Measurements from ENCODE around the gene STK39.
"Not testable (repeated sequence)": the region's sequence is repeated elsewhere in the genome, so short reads cannot be mapped to it uniquely, and the experiment has no call there.

Gene STK39

DNA sequence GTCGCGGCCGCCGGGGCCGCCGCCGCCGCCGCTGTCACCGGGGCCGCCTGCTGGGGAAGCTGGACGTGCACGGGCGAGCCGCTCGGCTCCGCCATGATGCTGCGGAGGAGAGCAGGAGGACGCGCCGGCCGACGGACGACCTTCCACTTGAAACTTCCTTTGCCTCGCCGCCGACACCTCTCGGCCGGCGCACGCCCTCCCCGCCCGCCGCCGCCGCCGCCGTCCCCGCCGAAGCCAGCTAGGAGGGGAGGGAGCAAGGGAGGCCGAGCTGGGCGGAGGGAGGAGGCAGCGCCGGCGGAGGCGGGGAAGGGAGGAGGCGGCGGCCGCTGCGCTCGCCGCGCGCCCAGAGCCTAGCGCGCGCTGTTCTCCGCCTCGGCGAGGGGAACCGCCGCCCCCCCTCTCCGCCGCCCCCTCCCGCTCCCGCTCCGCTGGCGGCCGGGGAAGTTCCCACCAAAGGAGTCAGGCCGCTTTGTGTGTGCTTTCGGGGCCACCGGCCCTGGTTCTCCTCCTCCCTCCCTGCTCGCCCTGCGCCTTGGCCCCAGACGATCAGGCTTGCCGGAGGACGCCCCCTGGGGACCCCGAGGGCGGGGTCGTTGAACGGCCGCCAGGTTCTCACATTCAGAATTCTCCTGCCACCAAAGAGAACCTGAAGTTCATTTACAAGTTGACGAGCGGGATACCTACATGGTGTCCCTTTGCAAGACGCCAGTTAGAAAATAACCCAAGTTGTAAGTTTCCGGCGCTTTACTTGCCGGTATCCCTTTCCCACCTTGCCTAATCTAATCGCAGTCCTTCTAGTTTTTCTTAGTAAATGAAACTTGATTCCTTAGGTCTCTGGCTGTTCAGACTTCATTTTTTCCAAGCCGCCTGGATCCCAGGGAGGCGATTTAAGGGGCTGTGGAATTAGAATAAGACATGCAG is at the start of gene STK39:
Gene STK39, minus strand, starts transcription at position 255 of the 921 bp plus-strand sequence. Its CDS starts 160 bp downstream, at position 95.
- peak; percentile 62 for DNase-seq

- no peak for DNase-seq
Measured at GRCh38 chr2:168295051-168295450, 47.7 kb upstream of the STK39 start.

DNA sequence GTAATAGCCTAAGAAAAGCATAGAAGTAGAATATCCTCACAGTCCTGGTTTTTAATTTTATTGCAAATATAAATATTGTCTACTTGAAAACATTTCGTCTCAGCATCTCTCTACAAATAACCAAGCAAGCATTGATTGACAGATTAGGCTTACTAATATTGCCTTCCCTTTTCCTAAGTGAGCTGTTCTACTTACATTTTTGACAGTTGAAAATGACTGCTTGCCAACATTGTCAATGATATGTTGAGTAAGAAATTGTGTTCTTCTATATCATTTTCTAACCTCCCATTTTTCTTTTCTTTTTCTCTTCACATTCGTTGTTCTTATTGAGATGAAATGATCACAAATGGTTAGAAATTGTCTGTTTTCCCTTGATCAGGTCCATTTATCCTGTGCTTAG is 47.0 kb upstream of the STK39 start:
- no peak for DNase-seq

DNA sequence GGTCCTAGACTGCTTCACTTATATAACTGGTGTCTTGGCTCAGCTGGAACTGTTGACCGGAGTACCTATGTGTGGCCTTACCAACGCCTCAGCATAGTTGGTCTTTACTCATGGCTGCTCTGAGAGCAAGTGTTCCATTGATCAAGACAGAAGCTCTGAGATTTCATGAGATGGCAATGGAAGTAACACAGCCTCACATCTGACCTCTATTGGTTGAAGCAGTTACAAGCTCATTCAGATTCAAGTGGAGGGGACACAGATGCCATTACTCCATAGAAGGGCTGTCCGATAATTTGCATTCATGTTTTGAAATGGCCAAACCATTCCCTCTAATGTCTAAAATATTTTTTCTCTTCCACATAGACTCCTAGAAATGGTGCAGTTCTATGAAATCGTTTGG is 46.4 kb upstream of the STK39 start:
- peak; percentile 11 for DNase-seq

GRCh38 chr2:168290391-168290790 is 43.0 kb upstream of the STK39 start:
- DNase-seq, result no peak

- no peak for DNase-seq
Measured at GRCh38 chr2:168289880-168290279, 42.5 kb upstream of the STK39 start.

GRCh38 chr2:168286535-168286934 is 39.1 kb upstream of the STK39 start:
- DNase-seq, result no peak

- DNase-seq, result no peak
Measured at GRCh38 chr2:168278424-168278888, 31.1 kb upstream of the STK39 start.

- no peak for DNase-seq
Measured at GRCh38 chr2:168277276-168277675, 29.9 kb upstream of the STK39 start.

DNA sequence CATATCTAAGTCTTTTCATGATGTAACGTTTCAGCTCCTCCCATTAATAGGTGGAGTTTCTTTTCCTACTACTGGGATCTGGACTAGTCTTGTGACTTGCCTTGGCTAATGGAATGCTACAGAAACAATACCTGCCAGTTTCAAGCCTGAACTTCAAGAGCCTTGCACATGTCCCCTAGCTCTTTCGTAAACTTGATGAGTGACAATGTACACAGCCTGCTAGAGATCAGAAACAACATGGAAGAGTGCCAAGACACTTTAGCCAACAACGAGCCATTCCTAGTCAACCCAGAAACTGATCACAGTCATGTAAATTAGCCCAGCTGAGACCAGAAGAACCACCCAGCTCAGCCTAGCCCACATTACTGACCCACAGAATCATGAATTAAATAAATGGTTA is 24.8 kb upstream of the STK39 start:
- no peak for DNase-seq

DNA sequence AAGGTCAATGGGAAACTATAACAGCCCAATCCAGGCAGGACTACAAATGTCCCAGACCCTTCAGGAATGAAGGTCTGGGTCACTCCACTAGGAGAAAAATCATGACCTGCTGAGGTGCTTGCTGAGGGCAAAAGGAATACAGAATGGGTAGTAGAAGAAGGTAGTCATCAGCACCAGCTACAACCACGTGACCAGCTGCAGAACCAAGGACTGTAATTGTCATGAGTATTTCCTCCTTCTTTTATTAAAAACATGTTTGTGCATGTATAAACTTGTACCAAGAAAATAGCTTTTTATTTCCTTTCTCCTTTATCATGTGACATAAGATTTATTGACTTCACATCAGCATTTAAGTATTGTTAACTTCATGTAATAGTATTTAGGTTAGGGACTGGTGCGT is 15.5 kb upstream of the STK39 start:
- DNase-seq, result not testable (repeated sequence)

- no peak for DNase-seq
Measured at GRCh38 chr2:168256448-168256847, 9.1 kb upstream of the STK39 start.

DNA sequence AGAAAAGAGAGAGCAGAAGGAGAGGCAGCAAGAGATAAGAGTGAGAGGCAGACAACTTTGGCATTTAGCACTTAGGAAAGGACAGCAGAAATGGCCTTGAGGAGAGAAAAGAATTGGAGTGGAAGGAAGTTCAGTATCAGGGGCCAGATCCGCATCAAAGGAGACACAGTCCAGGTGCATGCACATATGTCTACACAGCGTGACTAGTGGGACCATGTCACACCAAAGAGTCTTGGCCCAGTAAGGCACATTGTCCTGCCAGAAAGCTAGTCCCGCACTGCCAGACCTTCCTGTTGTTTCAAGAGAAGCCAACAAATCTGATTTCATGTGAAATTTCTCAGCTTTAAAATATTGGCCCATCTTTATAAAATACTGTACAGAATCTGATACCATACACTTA is 8.5 kb upstream of the STK39 start:
- DNase-seq, result no peak

- DNase-seq, result no peak
Measured at GRCh38 chr2:168255103-168255502, 7.7 kb upstream of the STK39 start.

DNA sequence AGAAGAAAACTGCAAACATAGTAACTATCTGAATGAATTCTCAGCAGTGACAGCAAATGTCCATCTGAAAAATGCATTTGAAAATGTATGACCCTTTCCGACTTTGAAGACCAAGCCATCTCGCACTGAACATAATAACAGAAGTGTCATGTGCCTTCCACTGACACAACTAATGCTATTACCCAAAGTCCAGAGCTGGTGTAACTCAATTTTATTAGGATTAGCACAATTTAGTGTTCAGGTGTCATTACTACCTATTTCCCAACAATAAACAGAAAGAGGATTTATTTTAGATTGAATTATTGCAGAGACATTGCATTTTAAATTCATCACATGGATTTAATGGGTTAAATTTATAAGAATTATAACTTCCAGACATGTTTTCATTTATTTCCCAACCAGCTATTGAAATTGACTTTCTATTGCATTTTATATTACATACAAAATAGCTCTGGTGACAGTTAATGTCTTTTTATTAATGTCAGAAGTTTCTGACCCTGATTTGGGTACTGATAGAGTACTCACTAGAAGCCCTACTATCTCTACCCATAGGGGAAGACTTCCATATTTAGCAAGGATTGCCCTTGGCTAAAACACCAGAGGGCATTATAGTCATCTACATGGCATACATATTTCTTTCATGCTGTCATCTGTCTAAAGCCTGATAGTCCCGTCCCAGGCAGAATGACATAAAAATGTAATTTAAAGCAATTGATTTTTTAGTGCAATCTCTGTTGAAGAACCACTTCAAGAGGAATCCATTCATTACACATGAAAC is 7.0 kb upstream of the STK39 start:
- no peak for DNase-seq

GRCh38 chr2:168253379-168253778 is 6.0 kb upstream of the STK39 start:
- DNase-seq, result no peak

- no peak for DNase-seq
Measured at GRCh38 chr2:168252976-168253375, 5.6 kb upstream of the STK39 start.

DNA sequence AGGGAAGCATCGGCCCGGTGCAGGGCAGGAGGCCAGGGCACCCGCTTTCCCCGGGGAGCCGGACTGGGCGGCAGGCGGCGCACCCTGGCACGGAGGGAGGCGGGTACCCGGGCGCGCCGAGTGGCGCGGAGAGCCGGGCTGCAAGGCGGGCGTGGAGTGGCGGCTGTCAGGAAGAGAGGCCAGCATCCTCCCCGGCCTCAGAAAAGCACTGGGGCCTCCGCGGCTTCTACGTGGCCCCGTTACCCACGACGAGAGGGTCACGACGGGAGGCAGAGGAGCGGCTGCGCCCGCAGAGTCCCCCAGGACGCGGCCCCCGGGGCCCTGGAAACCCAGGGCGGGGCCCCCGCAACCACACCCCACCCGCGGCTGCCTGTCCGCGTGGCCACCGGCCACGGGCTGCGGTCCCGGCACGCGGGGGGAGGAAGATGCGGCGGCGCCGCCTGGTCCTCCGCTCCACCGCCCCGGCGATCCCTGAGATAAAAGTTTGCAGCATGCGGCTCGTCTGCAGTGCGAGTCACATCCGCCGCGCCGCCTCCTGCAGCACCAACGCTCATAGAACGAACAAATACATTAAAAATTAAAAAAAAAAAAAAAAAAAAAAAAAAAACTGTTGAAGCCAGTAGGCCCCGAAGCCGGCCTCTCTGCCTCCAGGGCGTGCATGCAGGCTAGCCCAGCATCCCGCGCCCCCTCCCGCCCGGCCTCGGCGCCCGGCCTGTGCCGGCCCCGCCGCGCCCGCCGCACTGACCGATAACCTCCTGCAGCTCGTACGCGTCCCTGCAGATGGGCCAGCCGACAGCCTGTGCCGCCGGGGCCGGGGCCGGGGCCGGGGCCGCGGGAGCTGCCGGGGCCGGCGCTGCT is 683 bp downstream of the STK39 start:
- peak; percentile 84 for DNase-seq

DNA sequence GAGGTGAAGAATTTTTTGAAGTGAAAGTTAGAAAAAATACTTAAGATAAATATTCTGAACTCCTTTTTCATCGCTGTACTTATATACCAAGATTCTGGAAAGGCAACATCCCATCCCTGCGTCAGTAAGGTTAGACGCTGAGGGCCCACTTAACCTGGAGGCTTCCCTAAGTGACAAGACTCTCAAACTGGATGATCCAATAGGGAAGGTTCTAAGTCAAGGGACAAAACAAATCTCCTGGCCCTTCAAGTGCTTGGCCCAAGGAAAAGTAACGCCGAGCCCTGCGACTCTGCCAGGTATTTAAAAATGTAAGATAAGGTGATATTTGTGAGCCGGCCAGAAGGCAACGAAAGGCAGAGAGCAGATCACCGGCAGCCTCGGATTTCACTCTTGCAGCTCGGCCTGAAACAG is 1.3 kb downstream of the STK39 start:
- no peak for DNase-seq

DNA sequence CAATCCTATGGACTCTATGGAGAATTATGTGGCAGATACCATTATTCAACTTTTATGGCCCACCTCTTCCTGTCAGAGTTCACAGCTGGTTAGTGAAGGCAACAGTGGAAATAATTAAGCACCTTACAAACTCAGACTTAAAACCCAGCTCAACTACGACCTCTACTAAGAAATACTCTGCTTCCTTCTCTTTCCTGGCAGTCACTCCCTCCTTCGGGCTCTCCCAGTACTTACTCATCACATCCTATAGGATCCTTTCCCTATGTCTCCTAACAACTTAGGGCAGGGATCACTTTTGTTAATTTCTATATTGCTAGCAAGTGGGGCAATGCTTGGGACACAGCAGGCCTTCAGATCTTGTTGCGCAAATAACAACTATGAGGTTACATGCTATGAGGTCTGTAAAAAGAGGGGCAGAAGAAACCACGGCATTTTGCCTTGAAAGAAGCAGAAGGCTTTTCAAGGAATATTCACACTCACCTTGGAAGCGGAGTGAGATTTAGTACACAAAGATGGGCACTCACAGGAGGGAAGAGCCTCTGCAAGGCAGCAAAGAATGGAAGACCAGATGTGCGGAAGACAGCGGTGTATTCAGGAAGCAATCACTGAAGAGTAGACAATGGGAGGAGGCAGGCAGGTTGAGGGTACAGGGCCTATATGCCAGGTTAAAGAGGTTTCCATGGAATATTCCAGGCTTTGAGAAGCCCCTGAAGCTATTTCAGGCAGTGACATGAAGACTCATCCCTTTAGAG is 2.1 kb downstream of the STK39 start:
- no peak for DNase-seq

DNA sequence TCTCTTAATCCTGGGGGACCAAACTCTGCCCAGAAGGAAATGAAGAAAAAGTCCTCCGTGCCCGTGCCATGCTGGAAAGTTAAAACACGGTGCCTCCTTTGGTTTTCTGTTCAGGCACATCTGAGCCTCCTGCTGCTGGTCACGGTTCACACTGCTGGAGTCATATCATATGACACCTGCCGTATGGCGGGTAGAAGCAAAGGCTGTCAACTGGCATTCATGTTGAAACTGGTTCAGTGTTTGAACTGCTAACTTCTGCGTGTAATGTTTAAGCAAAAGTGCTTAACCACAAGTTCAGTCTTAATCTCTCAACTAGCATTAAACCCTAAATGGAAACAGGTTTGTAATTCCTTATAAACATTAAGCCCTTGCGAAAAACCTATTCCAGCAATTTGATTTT is 3.1 kb downstream of the STK39 start:
- DNase-seq, result no peak

GRCh38 chr2:168243061-168243460 is 4.3 kb downstream of the STK39 start:
- no peak for DNase-seq
